Aorta (tissue), 5 donors: Measurements from ENCODE around the gene NFS1. TPM values are rescaled to one million over a fixed set of nuclear protein-coding genes. Genes with fewer than 3 reads are reported as not detected.

Source experiments
- ATAC-seq: fragments of 200-7000 bp; cut with Tn5 transposase; one replicate; pipeline ENCODE4 v1.9.1; 2022; ENCODE audit warnings: moderate library complexity; ENCODE audit not compliant: low FRiP score
- DNase-seq, 2 donors: peaks; one replicate each; pipeline ENCODE4 v3.0.0-alpha.2; 2020
- H3K27ac ChIP-seq, 2 donors: one replicate each; pipeline ENCODE4 v1.5.1; 2013; ENCODE audit warnings: low read length in 2 of 2, mild to moderate bottlenecking in 2 of 2, moderate library complexity in 2 of 2, control low read depth in 1 of 2, inconsistent platforms in 1 of 2, low read depth in 1 of 2
- H3K27me3 ChIP-seq, 2 donors: one replicate each; pipeline ENCODE4 v1.6.1; 2013; ENCODE audit warnings: control low read depth in 1 of 2, low read length in 1 of 2, mild to moderate bottlenecking in 1 of 2, moderate library complexity in 1 of 2; ENCODE audit not compliant: insufficient read depth in 2 of 2, control insufficient read depth in 1 of 2
- H3K36me3 ChIP-seq, 2 donors: one replicate each; pipeline ENCODE4 v1.6.1; 2013; ENCODE audit warnings: control low read depth in 1 of 2, low read length in 1 of 2, mild to moderate bottlenecking in 1 of 2; ENCODE audit not compliant: insufficient read depth in 2 of 2, control insufficient read depth in 1 of 2
- H3K4me1 ChIP-seq, 2 donors: one replicate each; pipeline ENCODE4 v1.6.1; 2013; ENCODE audit warnings: low read length in 2 of 2, control low read depth in 1 of 2, mild to moderate bottlenecking in 1 of 2, moderate library complexity in 1 of 2; ENCODE audit not compliant: insufficient read depth in 2 of 2, control insufficient read depth in 1 of 2
- H3K4me3 ChIP-seq, 2 donors: one replicate each; pipeline ENCODE4 v1.5.1; 2013; ENCODE audit warnings: low read length in 2 of 2, control low read depth in 1 of 2, mild to moderate bottlenecking in 1 of 2
- H3K9me3 ChIP-seq: one replicate; pipeline ENCODE4 v1.6.1; 2013; ENCODE audit warnings: mild to moderate bottlenecking, low read length; ENCODE audit not compliant: control insufficient read depth
- WGBS, 2 donors: extraction: QIAGEN DNeasy Blood & Tissue Kit; methylation state at CpG; one replicate each; pipeline ENCODE4 v1.1.7; 2013; 5-methylcytosine and 5-hydroxymethylcytosine counted together
- intact Hi-C, 2 donors: fragments of 100-400 bp; cut with DNase I; formaldehyde crosslinking; loops; one replicate each; pipeline versions ENCODE4 v1.14.2 to v1.15.0; 2022
- polyA plus RNA-seq, 2 donors: library from polyadenylated mRNA; stranded (reverse); fragments of 200-250 nt; gene quantifications; one replicate each; pipeline ENCODE4 v1.2.3, GENCODE V29; 2013
- total RNA-seq, 2 donors: library from RNA; stranded (reverse); fragmentation: NEBNext Ultra II Directional; extraction: Animal tissue kit (Norgen Biotek cat#: 25700); gene quantifications; one replicate each; pipeline ENCODE4 v1.2.1, GENCODE V29; 2021
- donor health status: healthy with polysubstance abuse.
- donor health status: Bipolar disorder and iron deficiency.
- donor health status: DM: no; HTN: no; CAD: no.
- donor health status: DM: no; HTN: no; CAD: no.
- donor health status: DM: yes; HTN: yes; CAD: no.

Gene NFS1
- total and polyA plus RNA-seq, 4 donors: 10.3 to 28.0 (median 17.3) TPM

- Histone ChIP-seq H3K4me1 (peaks cover 0 to 3% of the 10 kb centered on the region in 2 donors), H3K27ac (no peak overlapping the region), H3K27me3 (no peaks in the 10 kb centered on the region), H3K9me3 (no peaks in the 10 kb centered on the region), H3K4me3 (no peak overlapping the region), H3K36me3 (peaks cover 0 to 6% of the 10 kb centered on the region in 2 donors)
- no peak for ATAC-seq
- intact Hi-C loops: no loop called here
- no peak for DNase-seq
These were observed 47.2 kb downstream of the NFS1 start for GRCh38 chr20:35651958-35652357.

- intact Hi-C loops: no loop called here
- Histone ChIP-seq H3K27me3 (no peaks in the 10 kb centered on the region), H3K9me3 (no peaks in the 10 kb centered on the region), H3K4me1 (peaks cover 0 to 3% of the 10 kb centered on the region in 2 donors), H3K4me3 (no peak overlapping the region), H3K27ac (no peak overlapping the region), H3K36me3 (peaks cover 0 to 6% of the 10 kb centered on the region in 2 donors)
- WGBS, 2 donors: 72 to 73% methylated on average over 3 of the region's 3 CpGs
- DNase-seq (no peak), ATAC-seq (no peak)
These were observed 48.5 kb downstream of the NFS1 start for GRCh38 chr20:35650632-35651031.

- no peaks in the 10 kb centered on the region for H3K9me3 ChIP-seq
- DNase-seq: no peak
- H3K27ac ChIP-seq: no peak overlapping the region
- peaks cover 0 to 3% of the 10 kb centered on the region in 2 donors for H3K4me1 ChIP-seq
- no peaks in the 10 kb centered on the region for H3K36me3 ChIP-seq
- ATAC-seq: no peak
- no peaks in the 10 kb centered on the region for H3K27me3 ChIP-seq
- intact Hi-C loops: no loop called here
- no peak overlapping the region for H3K4me3 ChIP-seq
These were observed 50.3 kb downstream of the NFS1 start for GRCh38 chr20:35648836-35649235.

- no peak overlapping the region for H3K27ac ChIP-seq
- H3K4me1 ChIP-seq: peaks cover 0 to 3% of the 10 kb centered on the region in 2 donors
- H3K27me3 ChIP-seq: no peaks in the 10 kb centered on the region
- intact Hi-C loops: no loop called here
- no peak for DNase-seq
- WGBS, 2 donors: 80 to 83% methylated on average over 2 of the region's 2 CpGs
- ATAC-seq: no peak
- H3K4me3 ChIP-seq: no peak overlapping the region
- H3K36me3 ChIP-seq: no peaks in the 10 kb centered on the region
- no peaks in the 10 kb centered on the region for H3K9me3 ChIP-seq
These were observed 54.3 kb downstream of the NFS1 start for GRCh38 chr20:35644806-35645205.

- no peaks in the 10 kb centered on the region for H3K27me3 ChIP-seq
- no peak for DNase-seq
These were observed 56.1 kb downstream of the NFS1 start for GRCh38 chr20:35643045-35643444.

GRCh38 chr20:35641743-35642142, 57.4 kb downstream of the NFS1 start:
- H3K4me3 ChIP-seq: no peak overlapping the region
- ATAC-seq: no peak
- H3K9me3 ChIP-seq: no peaks in the 10 kb centered on the region
- WGBS, 2 donors: 90% methylated on average over 4 of the region's 4 CpGs
- intact Hi-C loops: no loop called here
- no peaks in the 10 kb centered on the region for H3K27me3 ChIP-seq
- no peak overlapping the region for H3K27ac ChIP-seq
- no peaks in the 10 kb centered on the region for H3K36me3 ChIP-seq
- no peaks in the 10 kb centered on the region for H3K4me1 ChIP-seq
- no peak for DNase-seq

More at GRCh38 chr20:35643045-35643444, 56.1 kb downstream of the NFS1 start:
- Histone ChIP-seq H3K36me3 (no peaks in the 10 kb centered on the region), H3K4me1 (no peaks in the 10 kb centered on the region), H3K9me3 (no peaks in the 10 kb centered on the region), H3K27ac (no peak overlapping the region), H3K4me3 (no peak overlapping the region)
- whole genome bisulfite sequencing, 2 donors: 89 to 93% methylated on average over 7 of the region's 7 CpGs
- intact Hi-C loops: no loop called here
- no peak for ATAC-seq

- H3K4me1 ChIP-seq: no peaks in the 10 kb centered on the region
- DNase-seq: no peak
- H3K4me3 ChIP-seq: no peak overlapping the region
- WGBS, 2 donors: 78 to 80% methylated on average over 3 of the region's 3 CpGs
- H3K36me3 ChIP-seq: no peaks in the 10 kb centered on the region
- no peak overlapping the region for H3K27ac ChIP-seq
- intact Hi-C loops: no loop called here
- no peaks in the 10 kb centered on the region for H3K27me3 ChIP-seq
- ATAC-seq: no peak
- no peaks in the 10 kb centered on the region for H3K9me3 ChIP-seq
These were observed 58.4 kb downstream of the NFS1 start for GRCh38 chr20:35640724-35641123.

- no peaks in the 10 kb centered on the region for H3K9me3 ChIP-seq
- DNase-seq (no peak), ATAC-seq (no peak)
- H3K36me3 ChIP-seq: no peaks in the 10 kb centered on the region
- no peak overlapping the region for H3K27ac ChIP-seq
- 57 to 58% methylated on average over 2 of the region's 2 CpGs for WGBS, 2 donors
- intact Hi-C loops: no loop called here
- H3K4me1 ChIP-seq: no peaks in the 10 kb centered on the region
- no peaks in the 10 kb centered on the region for H3K27me3 ChIP-seq
- no peak overlapping the region for H3K4me3 ChIP-seq
These were observed 60.4 kb downstream of the NFS1 start for GRCh38 chr20:35638751-35639150.

GRCh38 chr20:35637276-35637675, 61.9 kb downstream of the NFS1 start:
- H3K4me1 ChIP-seq: no peaks in the 10 kb centered on the region
- no peaks in the 10 kb centered on the region for H3K36me3 ChIP-seq
- no peaks in the 10 kb centered on the region for H3K27me3 ChIP-seq
- no peak overlapping the region for H3K27ac ChIP-seq
- intact Hi-C loops: no loop called here
- H3K9me3 ChIP-seq: no peaks in the 10 kb centered on the region
- DNase-seq: no peak
- WGBS, 2 donors: 85 to 89% methylated on average over 6 of the region's 6 CpGs
- no peak overlapping the region for H3K4me3 ChIP-seq
- ATAC-seq: no peak
